OCI-LY1 (cell line): Measurements from ENCODE around the gene WNK2.

Source experiments
- EZH2 ChIP-seq: fragments of 200-600 bp; sonication (generic), shearing (Covaris generic); IDR thresholded peaks from 2 replicates; pipeline ENCODE4 v1.8.0; 2017; ENCODE audit warnings: borderline replicate concordance, mixed run types, mild to moderate bottlenecking, antibody characterized with exemption, low read length, moderate library complexity, mixed read lengths
- TF ChIP-seq, protein P1 (sequence below): fragments of 200-600 bp; sonication (generic), shearing (Covaris generic); IDR thresholded peaks from 2 replicates; pipeline ENCODE4 v1.5.1; 2017; ENCODE audit warnings: mild to moderate bottlenecking, antibody characterized with exemption, low read length, moderate library complexity, mixed read lengths

DNA sequence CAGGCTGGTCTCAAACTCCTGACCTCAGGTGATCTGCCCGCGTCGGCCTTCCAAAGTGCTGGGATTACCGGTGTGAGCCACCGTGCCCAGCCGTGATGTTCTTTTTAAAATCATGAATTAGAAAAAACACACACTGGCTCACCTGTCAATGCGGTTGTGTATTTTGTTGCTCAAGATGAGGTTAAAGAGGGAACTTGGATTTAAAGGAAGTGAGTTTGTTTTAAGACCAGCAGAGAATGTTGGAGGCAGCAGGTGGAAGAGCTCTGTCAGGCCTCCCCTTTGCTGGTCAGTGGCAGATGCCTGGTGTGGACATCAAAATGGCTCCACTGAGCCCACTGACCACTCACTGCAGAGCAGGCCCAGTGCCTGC is 38.9 kb downstream of the WNK2 start:
- TF ChIP-seq, protein P1, sequence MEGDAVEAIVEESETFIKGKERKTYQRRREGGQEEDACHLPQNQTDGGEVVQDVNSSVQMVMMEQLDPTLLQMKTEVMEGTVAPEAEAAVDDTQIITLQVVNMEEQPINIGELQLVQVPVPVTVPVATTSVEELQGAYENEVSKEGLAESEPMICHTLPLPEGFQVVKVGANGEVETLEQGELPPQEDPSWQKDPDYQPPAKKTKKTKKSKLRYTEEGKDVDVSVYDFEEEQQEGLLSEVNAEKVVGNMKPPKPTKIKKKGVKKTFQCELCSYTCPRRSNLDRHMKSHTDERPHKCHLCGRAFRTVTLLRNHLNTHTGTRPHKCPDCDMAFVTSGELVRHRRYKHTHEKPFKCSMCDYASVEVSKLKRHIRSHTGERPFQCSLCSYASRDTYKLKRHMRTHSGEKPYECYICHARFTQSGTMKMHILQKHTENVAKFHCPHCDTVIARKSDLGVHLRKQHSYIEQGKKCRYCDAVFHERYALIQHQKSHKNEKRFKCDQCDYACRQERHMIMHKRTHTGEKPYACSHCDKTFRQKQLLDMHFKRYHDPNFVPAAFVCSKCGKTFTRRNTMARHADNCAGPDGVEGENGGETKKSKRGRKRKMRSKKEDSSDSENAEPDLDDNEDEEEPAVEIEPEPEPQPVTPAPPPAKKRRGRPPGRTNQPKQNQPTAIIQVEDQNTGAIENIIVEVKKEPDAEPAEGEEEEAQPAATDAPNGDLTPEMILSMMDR: no peak
- TF ChIP-seq EZH2: no peak
